SK-N-SH treated with all-trans-retinoic acid at 6 μM for 48 hours (cell line): Measurements from ENCODE around the gene SMAD4.

Source experiments
- ATAC-seq: fragments of 200-7000 bp; cut with Tn5 transposase; 3 replicates; pipeline ENCODE4 v1.9.1; 2020; ENCODE audit warnings: mild to moderate bottlenecking, moderate library complexity
- ARNTL ChIP-seq: fragments of 450-650 bp; formaldehyde crosslinking; IDR thresholded peaks from 2 replicates; pipeline ENCODE4 v1.5.0; 2020; ENCODE audit warnings: low read depth, mild to moderate bottlenecking, moderate library complexity, borderline replicate concordance
- BACH2 ChIP-seq: fragments of 250-450 bp; sonication (Bioruptor Pico); IDR thresholded peaks from 2 replicates; pipeline ENCODE4 v1.9.0; 2021; ENCODE audit warnings: mild to moderate bottlenecking, borderline replicate concordance
- CSDC2 ChIP-seq: fragments of 250-450 bp; sonication (Bioruptor Pico); IDR thresholded peaks from 2 replicates; pipeline ENCODE4 v1.5.0; 2020; ENCODE audit warnings: mild to moderate bottlenecking, moderate library complexity
- ESRRG ChIP-seq: fragments of 250-450 bp; sonication (Bioruptor Pico); IDR thresholded peaks from 2 replicates; pipeline ENCODE4 v1.6.1; 2021; ENCODE audit warnings: mild to moderate bottlenecking
- GLIS3 ChIP-seq: fragments of 250-450 bp; sonication (Bioruptor Pico); IDR thresholded peaks from 2 replicates; pipeline ENCODE4 v1.5.0; 2020; ENCODE audit warnings: mild to moderate bottlenecking, moderate library complexity
- ISL1 ChIP-seq: fragments of 250-450 bp; sonication (Bioruptor Pico); IDR thresholded peaks from 2 replicates; pipeline ENCODE4 v2.1.2; 2022; ENCODE audit warnings: mild to moderate bottlenecking, moderate library complexity
- OSR1 ChIP-seq: fragments of 250-450 bp; sonication (Bioruptor Pico); IDR thresholded peaks from 2 replicates; pipeline ENCODE4 v1.8.0; 2022; ENCODE audit warnings: moderate library complexity, mild to moderate bottlenecking, inconsistent platforms
- PPARA ChIP-seq: fragments of 250-450 bp; sonication (Bioruptor Pico); IDR thresholded peaks from 2 replicates; pipeline ENCODE4 v1.5.0; 2020; ENCODE audit warnings: mild to moderate bottlenecking, borderline replicate concordance
- RARB ChIP-seq: fragments of 250-450 bp; sonication (Bioruptor Pico); IDR thresholded peaks from 2 replicates; pipeline ENCODE4 v1.8.0; 2021; ENCODE audit warnings: mild to moderate bottlenecking, moderate library complexity
- SNAI2 ChIP-seq: fragments of 250-450 bp; sonication (Bioruptor Pico); IDR thresholded peaks from 2 replicates; pipeline ENCODE4 v1.5.0; 2020; ENCODE audit warnings: mild to moderate bottlenecking, moderate library complexity
- TCF4 ChIP-seq: fragments of 250-450 bp; sonication (Bioruptor Pico); IDR thresholded peaks from 2 replicates; pipeline ENCODE4 v1.8.0; 2021; ENCODE audit warnings: mild to moderate bottlenecking, moderate library complexity, borderline replicate concordance
- TOX ChIP-seq: fragments of 250-450 bp; sonication (Bioruptor Pico); IDR thresholded peaks from 2 replicates; pipeline ENCODE4 v1.8.0; 2021; ENCODE audit warnings: mild to moderate bottlenecking, moderate library complexity, borderline replicate concordance
- ZC3H10 ChIP-seq: fragments of 250-450 bp; sonication (Bioruptor Pico); IDR thresholded peaks from 2 replicates; pipeline ENCODE4 v1.5.1; 2021; ENCODE audit warnings: mild to moderate bottlenecking, moderate library complexity
- ZFP3 ChIP-seq: fragments of 250-450 bp; sonication (Bioruptor Pico); IDR thresholded peaks from 2 replicates; pipeline ENCODE4 v1.5.0; 2020; ENCODE audit warnings: mild to moderate bottlenecking, moderate library complexity
- ZFP30 ChIP-seq: fragments of 450-650 bp; formaldehyde crosslinking; IDR thresholded peaks from 2 replicates; pipeline ENCODE4 v1.5.0; 2022; ENCODE audit warnings: mild to moderate bottlenecking, moderate library complexity
- ZNF565 ChIP-seq: fragments of 450-650 bp; formaldehyde crosslinking; conservative IDR thresholded peaks from 2 replicates; pipeline ENCODE4 v1.5.0; 2020; ENCODE audit warnings: low read depth, mild to moderate bottlenecking, moderate library complexity
- ZNF70 ChIP-seq: fragments of 450-650 bp; formaldehyde crosslinking; IDR thresholded peaks from 2 replicates; pipeline ENCODE4 v1.5.0; 2020; ENCODE audit warnings: mild to moderate bottlenecking, moderate library complexity
- TF ChIP-seq, protein P1 (sequence below): fragments of 250-450 bp; sonication (Bioruptor Pico); IDR thresholded peaks from 2 replicates; pipeline ENCODE4 v1.5.1; 2020; ENCODE audit warnings: low read depth, mild to moderate bottlenecking, moderate library complexity
- TF ChIP-seq, protein P2 (sequence below): fragments of 250-450 bp; sonication (Bioruptor Pico); IDR thresholded peaks from 2 replicates; pipeline ENCODE4 v1.8.0; 2020; ENCODE audit warnings: mild to moderate bottlenecking, moderate library complexity, borderline replicate concordance
- TF ChIP-seq, protein P3 (sequence below): fragments of 250-450 bp; sonication (Bioruptor Pico); IDR thresholded peaks from 2 replicates; pipeline ENCODE4 v1.8.0; 2021; ENCODE audit warnings: low read depth, mild to moderate bottlenecking, moderate library complexity, borderline replicate concordance
- TF ChIP-seq, protein P4 (sequence below): fragments of 250-450 bp; sonication (Bioruptor Pico); IDR thresholded peaks from 2 replicates; pipeline ENCODE4 v1.5.1; 2021; ENCODE audit warnings: mild to moderate bottlenecking, moderate library complexity

The SMAD4 gene

DNA sequence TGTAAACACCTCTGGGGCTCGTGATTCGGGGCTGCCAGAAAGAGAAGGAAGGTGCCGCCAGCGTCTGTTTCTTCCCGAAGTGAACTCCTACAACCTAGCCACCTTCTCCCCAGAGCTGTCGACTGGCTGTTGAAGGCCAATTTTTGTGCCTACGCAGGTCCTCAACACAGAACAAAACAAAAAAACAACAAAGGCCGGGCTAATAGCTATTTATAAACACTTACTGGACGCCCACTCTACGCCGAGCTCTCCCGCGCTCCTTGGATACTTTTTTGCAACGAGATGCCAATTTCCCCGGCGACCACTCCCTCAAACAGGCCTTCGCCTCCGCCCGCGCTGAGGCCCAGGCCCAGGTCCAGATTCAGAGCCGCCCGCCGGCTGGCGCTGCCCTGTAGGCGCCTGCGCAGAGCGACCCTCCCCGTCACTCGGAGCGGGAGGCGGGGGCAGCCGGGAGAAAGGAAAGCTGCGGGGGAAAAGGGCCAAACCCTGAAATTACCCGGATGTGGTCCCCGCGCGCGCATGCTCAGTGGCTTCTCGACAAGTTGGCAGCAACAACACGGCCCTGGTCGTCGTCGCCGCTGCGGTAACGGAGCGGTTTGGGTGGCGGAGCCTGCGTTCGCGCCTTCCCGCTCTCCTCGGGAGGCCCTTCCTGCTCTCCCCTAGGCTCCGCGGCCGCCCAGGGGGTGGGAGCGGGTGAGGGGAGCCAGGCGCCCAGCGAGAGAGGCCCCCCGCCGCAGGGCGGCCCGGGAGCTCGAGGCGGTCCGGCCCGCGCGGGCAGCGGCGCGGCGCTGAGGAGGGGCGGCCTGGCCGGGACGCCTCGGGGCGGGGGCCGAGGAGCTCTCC lies at the start of gene SMAD4:
Gene SMAD4 (plus strand): TSS at position 520 of the 843 bp plus-strand sequence. CDS start 16,834 bp downstream, outside the sequence.
- peak; percentile 90 for ATAC-seq
- TF ChIP-seq ESRRG (CRISPR knock-in tag) (no peak), ZFP3 (CRISPR knock-in tag) (peak; percentile 54; the same call in 1 of the 2 replicates), ZC3H10 (no peak), ZFP30 (CRISPR knock-in tag) (no peak), CSDC2 (CRISPR knock-in tag) (0 out of 2 replicates have a peak, but pooled peaks have one; percentile 35)
- TF ChIP-seq, protein P1, sequence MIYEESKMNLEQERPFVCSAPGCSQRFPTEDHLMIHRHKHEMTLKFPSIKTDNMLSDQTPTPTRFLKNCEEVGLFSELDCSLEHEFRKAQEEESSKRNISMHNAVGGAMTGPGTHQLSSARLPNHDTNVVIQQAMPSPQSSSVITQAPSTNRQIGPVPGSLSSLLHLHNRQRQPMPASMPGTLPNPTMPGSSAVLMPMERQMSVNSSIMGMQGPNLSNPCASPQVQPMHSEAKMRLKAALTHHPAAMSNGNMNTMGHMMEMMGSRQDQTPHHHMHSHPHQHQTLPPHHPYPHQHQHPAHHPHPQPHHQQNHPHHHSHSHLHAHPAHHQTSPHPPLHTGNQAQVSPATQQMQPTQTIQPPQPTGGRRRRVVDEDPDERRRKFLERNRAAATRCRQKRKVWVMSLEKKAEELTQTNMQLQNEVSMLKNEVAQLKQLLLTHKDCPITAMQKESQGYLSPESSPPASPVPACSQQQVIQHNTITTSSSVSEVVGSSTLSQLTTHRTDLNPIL (CRISPR knock-in tag), result no peak

DNA sequence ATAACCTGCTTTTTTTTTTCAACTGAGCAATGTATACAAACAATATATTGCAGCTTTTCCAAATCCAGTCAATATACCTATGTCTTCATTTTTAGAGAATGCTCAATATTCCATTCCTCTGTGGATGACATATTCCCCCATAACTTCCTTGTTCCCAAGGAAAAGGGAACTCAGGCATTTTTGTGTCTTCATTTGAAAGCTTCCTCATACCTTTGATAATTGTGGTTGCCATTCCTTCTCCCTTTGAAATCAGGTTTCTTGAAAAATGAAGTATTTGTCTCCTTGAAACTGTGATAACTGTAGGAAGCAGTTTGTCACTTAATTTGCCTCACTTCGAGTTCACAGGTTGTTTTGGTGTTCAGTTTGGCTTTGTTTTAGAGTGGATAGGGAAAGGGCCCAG lies 48.6 kb upstream of the SMAD4 start:
- TF ChIP-seq PPARA, result no peak
- TF ChIP-seq ZFP3 (CRISPR knock-in tag), result no peak
- no peak for TF ChIP-seq SNAI2 (CRISPR knock-in tag)
- TF ChIP-seq ZC3H10, result no peak
- no peak for TF ChIP-seq ZFP30 (CRISPR knock-in tag)
- TF ChIP-seq, protein P2, sequence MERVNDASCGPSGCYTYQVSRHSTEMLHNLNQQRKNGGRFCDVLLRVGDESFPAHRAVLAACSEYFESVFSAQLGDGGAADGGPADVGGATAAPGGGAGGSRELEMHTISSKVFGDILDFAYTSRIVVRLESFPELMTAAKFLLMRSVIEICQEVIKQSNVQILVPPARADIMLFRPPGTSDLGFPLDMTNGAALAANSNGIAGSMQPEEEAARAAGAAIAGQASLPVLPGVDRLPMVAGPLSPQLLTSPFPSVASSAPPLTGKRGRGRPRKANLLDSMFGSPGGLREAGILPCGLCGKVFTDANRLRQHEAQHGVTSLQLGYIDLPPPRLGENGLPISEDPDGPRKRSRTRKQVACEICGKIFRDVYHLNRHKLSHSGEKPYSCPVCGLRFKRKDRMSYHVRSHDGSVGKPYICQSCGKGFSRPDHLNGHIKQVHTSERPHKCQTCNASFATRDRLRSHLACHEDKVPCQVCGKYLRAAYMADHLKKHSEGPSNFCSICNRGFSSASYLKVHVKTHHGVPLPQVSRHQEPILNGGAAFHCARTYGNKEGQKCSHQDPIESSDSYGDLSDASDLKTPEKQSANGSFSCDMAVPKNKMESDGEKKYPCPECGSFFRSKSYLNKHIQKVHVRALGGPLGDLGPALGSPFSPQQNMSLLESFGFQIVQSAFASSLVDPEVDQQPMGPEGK (CRISPR knock-in tag), result no peak
- TF ChIP-seq RARB (CRISPR knock-in tag), result no peak
- no peak for ATAC-seq

DNA sequence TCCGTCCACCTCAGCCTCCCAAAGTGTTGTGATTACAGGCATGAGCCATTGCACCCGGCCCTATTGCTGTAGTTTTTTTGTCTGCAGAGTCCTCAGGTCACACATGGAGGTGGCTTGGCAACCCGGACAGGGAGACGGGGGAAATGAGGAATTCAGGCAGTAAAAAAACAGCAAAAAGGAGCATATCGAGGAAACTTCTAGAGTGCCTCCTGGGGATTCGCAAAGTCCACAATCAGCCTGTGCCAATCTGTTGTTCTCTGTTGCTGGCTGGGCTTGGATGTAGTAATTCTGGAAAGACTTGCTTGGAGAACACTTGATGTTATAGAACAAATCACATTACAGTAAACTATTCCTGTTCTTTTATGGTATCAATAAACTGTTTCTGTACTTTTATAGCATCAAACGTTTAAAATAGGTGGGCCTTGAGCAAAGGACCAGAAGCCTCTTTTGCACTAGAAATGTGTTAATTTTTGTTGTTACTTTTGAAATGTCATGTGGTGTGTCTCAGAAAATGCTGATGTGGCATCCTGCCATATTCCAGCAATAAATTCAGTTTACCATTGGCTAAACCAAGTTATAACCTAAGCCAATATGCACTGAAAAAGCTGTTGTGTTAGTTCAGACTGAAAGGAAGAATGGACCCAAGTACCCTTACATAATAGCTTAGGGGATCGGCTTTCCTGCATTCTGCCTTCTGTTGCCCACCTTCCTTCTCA lies 47.8 kb upstream of the SMAD4 start:
- no peak for TF ChIP-seq ZFP3 (CRISPR knock-in tag)
- TF ChIP-seq ZFP30 (CRISPR knock-in tag), result no peak
- TF ChIP-seq ZC3H10, result no peak
- TF ChIP-seq, protein P3, sequence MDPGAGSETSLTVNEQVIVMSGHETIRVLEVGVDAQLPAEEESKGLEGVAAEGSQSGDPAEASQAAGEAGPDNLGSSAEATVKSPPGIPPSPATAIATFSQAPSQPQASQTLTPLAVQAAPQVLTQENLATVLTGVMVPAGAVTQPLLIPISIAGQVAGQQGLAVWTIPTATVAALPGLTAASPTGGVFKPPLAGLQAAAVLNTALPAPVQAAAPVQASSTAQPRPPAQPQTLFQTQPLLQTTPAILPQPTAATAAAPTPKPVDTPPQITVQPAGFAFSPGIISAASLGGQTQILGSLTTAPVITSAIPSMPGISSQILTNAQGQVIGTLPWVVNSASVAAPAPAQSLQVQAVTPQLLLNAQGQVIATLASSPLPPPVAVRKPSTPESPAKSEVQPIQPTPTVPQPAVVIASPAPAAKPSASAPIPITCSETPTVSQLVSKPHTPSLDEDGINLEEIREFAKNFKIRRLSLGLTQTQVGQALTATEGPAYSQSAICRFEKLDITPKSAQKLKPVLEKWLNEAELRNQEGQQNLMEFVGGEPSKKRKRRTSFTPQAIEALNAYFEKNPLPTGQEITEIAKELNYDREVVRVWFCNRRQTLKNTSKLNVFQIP, result no peak
- no peak for TF ChIP-seq ARNTL (CRISPR knock-in tag)
- no peak for ATAC-seq

- TF ChIP-seq ESRRG (CRISPR knock-in tag) (no peak), ZFP3 (CRISPR knock-in tag) (no peak), PPARA (no peak), GLIS3 (CRISPR knock-in tag) (no peak), SNAI2 (CRISPR knock-in tag) (no peak), BACH2 (CRISPR knock-in tag) (no peak), CSDC2 (CRISPR knock-in tag) (no peak), ZNF70 (CRISPR knock-in tag) (no peak), ZC3H10 (no peak), OSR1 (CRISPR knock-in tag) (no peak), ISL1 (no peak), TOX (CRISPR knock-in tag) (no peak), ZNF565 (CRISPR knock-in tag) (no peak), RARB (CRISPR knock-in tag) (no peak), ARNTL (CRISPR knock-in tag) (no peak), TCF4 (CRISPR knock-in tag) (no peak), ZFP30 (CRISPR knock-in tag) (no peak)
- TF ChIP-seq, protein P4, sequence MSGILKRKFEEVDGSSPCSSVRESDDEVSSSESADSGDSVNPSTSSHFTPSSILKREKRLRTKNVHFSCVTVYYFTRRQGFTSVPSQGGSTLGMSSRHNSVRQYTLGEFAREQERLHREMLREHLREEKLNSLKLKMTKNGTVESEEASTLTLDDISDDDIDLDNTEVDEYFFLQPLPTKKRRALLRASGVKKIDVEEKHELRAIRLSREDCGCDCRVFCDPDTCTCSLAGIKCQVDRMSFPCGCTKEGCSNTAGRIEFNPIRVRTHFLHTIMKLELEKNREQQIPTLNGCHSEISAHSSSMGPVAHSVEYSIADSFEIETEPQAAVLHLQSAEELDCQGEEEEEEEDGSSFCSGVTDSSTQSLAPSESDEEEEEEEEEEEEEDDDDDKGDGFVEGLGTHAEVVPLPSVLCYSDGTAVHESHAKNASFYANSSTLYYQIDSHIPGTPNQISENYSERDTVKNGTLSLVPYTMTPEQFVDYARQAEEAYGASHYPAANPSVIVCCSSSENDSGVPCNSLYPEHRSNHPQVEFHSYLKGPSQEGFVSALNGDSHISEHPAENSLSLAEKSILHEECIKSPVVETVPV, result no peak
- TF ChIP-seq, protein P2 (CRISPR knock-in tag), result no peak
- TF ChIP-seq, protein P3, result no peak
- ATAC-seq, result peak; percentile 29; the same call in 2 of the 3 replicates
Observed at GRCh38 chr18:50982802-50983179, 47.2 kb upstream of the SMAD4 start.
